ENCODE results near the gene ALKBH5.

Gene ALKBH5

DNA sequence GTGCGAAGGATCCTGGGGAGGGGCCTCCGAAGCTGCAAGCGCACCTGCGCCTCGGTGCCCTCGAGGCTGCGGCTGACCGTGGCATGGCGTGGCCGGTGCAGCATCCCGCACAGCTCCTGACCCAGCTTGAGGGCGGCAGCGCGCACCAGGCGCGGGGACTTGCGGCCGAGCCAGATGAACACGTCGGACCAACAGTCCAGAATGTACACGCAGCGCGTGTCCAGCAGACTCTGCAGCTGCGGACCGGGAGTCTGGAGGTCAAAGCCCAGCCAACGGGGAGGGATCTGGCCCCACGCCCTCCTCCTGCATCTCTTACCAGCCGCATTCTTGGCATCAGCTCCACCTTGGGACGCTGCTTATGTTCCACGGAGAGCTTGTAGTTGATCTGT is 64.0 kb downstream of the ALKBH5 start:
- DNase-seq, result no peak

DNA sequence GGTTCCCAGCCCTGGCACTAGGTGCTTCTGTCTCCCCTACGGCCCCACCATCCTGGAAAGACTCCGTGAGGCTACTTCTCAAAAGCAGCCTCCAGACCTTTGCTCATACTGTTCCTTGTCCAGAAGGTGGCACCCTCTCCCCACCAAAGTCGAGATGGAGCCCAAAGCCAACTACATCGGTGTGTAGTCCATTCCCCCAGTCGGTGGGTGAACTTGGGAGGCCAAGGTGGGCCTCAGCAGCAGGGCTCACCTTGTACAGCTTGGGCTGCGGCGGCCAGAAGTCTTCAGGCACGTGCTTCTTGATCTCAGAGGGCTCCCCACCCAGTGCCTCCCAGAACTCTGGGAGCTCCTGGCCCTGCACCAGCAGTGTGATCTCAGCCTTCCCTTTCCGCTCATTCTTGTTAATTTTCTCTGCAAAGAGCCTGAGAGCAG is 64.7 kb downstream of the ALKBH5 start:
- peak; percentile 42 for DNase-seq

DNA sequence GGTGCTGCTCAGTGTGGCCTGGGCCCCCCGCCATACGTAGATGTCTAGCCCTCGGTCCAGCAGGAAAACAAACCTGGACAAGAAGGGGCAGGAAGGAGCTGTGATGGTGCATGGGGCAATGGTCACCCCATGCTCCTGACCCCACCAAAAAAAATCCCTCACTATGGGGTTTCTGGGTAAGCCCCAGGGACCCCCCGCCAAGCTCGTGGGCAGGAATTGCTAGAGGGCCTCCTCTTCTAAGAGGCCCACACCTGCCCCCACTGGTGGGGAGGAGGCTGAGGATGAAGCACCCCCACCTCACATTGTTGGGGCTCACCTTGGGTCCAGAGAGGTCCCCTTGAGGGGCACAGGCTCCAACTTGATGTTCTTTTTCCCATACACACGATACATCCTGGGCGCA is 65.2 kb downstream of the ALKBH5 start:
- no peak for DNase-seq

DNA sequence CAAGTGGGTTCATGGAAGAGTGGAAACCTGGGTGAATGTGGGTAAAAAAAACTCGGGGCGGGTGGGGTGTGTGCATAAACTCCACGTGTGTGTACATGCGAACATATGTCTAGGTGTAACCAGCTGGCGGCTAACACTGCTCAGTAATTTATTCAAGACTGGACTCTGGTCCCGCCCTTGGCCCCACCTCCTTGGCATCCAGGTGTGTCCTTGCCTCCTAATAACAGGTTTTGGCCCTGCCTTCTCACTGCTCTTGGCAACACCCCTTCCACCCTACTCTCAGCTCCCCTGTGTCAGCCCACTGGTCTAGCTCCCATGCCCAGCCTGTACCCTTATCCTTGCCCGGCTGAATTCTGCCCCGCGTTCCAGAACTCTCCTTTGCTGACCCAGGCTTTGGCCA is 66.6 kb downstream of the ALKBH5 start:
- DNase-seq, result peak; percentile 27

GRCh38 chr17:18250708-18251107 is 67.1 kb downstream of the ALKBH5 start:
- no peak for DNase-seq

DNA sequence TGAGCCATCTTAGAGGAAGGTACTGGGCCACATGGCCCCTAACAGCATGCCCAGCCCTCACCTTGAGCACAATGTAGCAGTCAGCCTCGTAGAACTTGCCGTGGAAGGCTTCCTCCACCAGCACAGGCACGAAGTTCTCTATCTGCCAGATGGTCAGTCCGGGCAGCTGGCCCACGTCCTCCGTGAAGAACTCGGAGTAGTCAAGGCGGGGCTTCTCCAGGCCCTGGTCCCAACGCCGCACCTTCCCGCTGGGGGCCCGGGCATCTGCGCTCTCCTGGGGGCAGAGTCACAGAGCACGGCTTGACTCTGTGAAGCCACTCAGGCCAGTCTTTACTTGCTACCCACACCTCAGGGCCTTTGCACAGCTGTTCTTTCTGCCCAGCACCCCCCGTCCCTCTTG is 67.6 kb downstream of the ALKBH5 start:
- DNase-seq, result no peak

DNA sequence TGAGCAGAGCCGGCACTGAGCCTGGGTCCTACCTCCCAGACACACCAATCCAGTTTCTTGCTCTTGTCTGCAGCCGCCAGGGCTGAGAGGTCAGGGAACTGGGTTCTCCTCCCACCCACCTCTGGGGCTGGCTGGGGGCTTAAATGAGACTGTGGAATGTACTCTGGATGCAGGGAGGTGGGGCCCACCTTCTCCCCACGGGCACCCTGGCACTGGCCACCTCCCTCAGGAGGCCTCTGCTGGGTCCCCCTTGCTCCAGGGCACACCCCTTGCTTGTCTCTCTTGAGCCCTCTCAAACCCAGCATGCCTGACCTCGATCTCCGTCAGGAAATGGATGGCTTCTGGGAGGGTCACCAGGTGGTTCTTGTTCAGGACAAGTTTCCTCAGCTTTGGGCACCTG is 68.5 kb downstream of the ALKBH5 start:
- DNase-seq, result no peak

DNA sequence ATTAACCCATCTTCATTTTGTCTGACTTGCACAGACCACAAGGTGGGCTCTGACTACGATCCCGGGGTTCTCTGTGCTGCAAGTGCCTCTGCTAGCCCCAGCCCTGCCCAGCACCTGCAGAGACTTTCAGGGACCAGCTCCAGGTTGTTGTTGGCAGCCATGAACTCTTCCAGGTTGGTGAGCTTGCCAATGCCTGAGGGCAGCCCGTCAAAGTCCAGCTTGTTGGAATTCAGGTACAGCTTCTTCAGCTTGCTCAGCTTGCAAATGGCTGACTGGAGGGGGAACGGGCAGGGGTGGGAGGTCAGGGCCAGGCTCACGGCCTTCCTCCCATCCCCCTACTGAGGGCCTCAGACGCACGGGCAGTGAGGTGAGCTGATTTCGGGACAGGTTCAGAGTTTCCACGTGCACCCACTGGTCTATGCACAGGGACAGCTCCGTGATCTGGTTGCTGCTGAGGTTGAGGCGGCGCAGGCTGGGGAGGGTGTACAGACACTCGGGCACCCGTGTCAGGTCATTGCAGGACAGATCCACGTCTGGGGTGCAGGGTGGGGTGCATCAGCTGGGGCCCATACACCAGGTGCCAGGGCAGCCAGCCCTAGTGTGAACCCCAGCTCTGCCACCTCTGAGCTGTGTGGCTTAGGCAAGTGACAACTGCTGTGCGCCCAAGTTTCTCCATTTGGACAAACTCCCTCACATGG is 69.7 kb downstream of the ALKBH5 start:
- DNase-seq, result no peak

DNA sequence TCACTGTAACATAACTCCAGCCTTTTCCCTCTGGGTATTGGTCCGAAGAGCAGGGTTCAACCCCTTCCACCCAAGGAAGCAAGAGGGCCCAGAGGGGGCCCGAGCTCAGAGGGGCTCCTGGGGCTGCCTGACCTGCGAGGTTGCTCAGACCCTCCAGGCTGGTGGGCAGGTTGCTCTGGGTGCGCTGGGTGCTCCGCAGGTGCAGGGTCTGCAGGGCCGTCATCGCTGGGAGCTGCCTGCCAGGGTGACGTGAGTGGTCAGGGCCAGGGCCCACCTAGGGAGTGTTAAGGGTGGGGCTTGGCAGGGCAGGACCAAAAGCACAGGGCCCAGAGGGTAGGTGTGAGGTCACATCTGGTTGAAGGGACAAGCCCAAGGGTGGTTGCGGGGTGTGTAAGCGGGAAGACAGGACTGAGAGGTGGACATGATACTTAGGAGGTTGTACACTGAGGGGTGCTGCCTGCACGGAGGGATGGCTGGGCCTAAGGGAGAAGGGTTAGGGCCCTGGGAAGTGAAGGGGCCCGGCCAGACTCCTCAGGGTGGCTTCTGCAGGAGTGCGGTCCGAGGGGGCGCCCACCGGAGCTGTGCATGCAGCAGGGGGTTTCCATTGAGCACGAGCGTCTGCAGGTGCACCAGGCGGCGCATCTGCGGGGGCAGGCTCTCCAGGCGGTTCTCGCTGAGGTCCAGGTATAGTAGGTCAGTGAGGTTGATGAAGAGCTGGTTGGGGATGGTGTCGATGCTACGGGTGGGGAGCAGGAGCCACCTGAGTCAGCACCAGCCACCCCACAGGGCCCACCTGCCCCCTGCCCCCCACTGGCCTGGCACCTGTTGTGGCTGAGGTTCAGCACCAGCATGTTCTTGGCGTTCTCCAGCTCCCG is 70.6 kb downstream of the ALKBH5 start:
- no peak for DNase-seq

- no peak for DNase-seq
Measured at GRCh38 chr17:18254888-18255649, 71.4 kb downstream of the ALKBH5 start.

DNA sequence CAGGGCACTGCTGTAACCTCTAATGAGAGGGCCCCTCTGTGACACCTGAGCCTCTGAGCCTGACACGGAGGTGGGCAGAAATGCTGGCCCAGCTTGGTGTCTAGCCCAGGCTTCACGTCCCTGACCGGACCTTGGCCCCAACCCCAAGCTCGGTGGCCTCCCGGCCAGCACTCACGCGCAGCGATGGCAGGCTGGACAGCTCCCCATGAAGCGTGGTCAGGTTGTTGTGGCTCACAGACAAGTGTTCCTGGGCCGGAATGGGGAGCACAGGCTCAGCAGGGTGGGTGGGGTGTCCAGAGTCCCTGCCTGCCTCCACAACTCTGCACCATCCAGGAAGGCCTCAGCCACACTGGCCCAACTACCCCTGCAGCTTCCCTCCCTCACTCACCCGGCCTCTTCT is 72.7 kb downstream of the ALKBH5 start:
- no peak for DNase-seq

GRCh38 chr17:18256776-18257175 is 73.1 kb downstream of the ALKBH5 start:
- no peak for DNase-seq

- no peak for DNase-seq
Measured at GRCh38 chr17:18257268-18257981, 73.8 kb downstream of the ALKBH5 start.

- DNase-seq, result no peak
Measured at GRCh38 chr17:18257982-18258355, 74.3 kb downstream of the ALKBH5 start.

DNA sequence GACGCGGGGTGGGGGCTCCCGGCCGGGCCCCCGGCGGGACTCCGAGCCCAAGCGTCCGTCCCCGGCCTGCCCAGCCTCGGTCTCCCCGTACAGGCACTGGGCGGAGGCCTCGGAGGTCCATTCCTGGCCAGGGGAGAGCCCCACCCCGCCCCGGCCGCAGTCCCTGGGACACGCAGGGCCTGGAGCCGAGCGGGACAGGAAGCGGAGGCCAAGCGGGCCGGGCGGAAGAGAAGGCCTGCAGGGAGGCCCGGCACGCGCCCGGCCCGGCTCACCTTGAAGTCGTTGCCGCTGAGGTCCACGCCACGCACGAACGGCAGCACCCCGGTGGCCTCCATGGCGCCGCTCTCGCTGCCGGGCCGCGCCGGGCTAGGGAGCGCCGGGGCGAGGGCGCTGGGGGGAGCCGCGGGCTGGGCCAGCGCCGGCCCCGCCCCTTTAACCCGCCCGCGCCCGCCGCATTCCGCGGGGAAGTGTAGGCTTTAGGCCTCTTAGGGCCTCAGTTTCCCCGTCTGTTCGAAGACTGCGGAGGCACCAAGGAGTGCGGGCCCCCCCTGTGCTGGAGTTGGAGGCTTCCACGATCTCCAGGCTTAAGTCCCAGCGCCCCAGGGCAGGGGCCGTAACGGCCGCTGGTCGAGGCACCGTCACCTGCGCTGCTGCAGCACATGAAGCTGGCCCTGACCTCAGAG is 74.9 kb downstream of the ALKBH5 start, which contains the start of gene FLII:
Gene FLII, minus strand, starts transcription at position 383 of the 683 bp plus-strand sequence. Its CDS starts 48 bp downstream, at position 335.
- no peak for DNase-seq

All from COR-L47 (cell line).